Adrenal gland (tissue), 5 donors: Measurements from ENCODE around the gene LRRC4.

Experiments
- POLR2A ChIP-seq, 2 donors: fragments of 450-650 bp; IDR thresholded peaks; one replicate each; pipeline ENCODE4 v1.6.1; 2017; ENCODE audit warnings: antibody characterized with exemption in 2 of 2, mild to moderate bottlenecking in 2 of 2, moderate library complexity in 1 of 2
- TF ChIP-seq, protein P1 (sequence below), 6 experiments: fragments of 450-650 bp in 4 of 6; fragments of 200-600 bp in 2 of 6; sonication (generic) in 1 of 6; IDR thresholded peaks; 1 replicate in 5 of 6; 2 replicates in 1 of 6; pipeline versions ENCODE4 v1.5.1 to v1.8.0; 2016 to 2021; ENCODE audit warnings: antibody characterized with exemption in 6 of 6, mild to moderate bottlenecking in 2 of 6, moderate library complexity in 1 of 6
- donor health status: DM: no; HTN: no; CAD: no.

DNA sequence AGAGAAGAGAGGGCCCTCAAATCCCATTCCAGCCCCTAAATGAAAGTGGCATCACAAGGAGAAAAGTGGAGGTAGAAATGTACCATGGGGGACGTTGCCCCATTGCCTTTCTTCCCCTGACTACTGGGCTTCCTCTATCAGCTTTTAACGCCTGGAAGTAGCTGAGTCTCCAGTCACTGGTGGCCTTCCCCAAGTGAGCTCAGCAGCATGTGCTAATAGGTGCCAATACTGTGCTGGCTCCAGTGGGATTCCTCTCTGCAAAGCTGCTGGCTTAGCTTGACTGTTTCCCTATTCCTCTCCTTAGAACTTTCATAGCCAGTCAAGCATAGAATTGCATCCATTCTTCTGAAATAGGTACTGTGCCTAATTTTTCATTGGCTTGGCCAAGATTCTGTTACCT is 32.6 kb downstream of the LRRC4 start:
- TF ChIP-seq, protein P1, sequence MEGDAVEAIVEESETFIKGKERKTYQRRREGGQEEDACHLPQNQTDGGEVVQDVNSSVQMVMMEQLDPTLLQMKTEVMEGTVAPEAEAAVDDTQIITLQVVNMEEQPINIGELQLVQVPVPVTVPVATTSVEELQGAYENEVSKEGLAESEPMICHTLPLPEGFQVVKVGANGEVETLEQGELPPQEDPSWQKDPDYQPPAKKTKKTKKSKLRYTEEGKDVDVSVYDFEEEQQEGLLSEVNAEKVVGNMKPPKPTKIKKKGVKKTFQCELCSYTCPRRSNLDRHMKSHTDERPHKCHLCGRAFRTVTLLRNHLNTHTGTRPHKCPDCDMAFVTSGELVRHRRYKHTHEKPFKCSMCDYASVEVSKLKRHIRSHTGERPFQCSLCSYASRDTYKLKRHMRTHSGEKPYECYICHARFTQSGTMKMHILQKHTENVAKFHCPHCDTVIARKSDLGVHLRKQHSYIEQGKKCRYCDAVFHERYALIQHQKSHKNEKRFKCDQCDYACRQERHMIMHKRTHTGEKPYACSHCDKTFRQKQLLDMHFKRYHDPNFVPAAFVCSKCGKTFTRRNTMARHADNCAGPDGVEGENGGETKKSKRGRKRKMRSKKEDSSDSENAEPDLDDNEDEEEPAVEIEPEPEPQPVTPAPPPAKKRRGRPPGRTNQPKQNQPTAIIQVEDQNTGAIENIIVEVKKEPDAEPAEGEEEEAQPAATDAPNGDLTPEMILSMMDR (IDR thresholded peaks at IDR 0.05): no peak
- TF ChIP-seq POLR2A (IDR thresholded peaks at IDR 0.05): no peak
